Measurements from ENCODE around the gene NLRP11.

The NLRP11 gene

GRCh38 chr19:55831846-55832245 is at the start of gene NLRP11:
Gene NLRP11, minus strand, starts transcription at chr19:55831999. Its CDS starts 13,825 bp downstream, at chr19:55818174.
- DNase-seq, result no peak

DNA sequence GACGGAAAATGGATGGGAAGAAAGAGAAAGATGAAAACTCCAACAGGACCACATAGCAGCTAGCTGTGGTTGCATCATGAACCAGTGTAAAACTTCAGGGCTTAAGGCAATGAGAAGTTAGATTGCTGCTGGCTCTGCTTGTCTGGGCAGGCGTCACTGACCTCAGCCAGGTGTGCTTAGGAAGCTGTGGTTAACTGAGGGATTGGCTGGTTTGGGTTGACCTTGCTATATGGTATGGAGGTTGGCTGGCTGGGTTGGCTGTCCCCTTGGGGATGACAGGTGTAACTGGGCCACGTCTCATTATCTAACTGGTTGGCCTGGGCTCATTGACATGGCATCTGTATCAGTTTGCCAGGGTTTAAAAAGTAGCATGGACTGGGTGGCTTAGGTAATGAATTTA is 45.4 kb upstream of the NLRP11 start:
- no peak for DNase-seq

- no peak for DNase-seq
These were observed 38.9 kb upstream of the NLRP11 start for GRCh38 chr19:55870736-55871135.

DNA sequence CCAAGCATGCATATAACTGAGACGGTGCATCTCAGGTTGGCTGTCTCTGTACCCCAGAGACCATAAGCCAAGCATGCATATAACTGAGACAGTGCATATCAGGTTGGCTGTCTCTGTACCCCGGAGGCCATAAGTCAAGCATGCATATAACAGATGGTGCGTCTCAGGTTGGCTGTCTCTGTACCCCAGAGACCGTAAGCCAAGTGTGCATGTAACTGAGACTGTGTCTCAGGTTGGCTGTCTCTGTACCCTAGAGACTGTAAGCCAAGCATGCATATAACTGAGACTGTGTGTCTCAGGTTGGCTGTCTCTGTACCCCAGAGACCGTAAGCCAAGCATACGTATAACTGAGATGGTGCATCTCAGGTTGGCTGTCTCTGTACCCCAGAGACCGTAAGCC is 35.3 kb upstream of the NLRP11 start:
- DNase-seq, result no peak

DNA sequence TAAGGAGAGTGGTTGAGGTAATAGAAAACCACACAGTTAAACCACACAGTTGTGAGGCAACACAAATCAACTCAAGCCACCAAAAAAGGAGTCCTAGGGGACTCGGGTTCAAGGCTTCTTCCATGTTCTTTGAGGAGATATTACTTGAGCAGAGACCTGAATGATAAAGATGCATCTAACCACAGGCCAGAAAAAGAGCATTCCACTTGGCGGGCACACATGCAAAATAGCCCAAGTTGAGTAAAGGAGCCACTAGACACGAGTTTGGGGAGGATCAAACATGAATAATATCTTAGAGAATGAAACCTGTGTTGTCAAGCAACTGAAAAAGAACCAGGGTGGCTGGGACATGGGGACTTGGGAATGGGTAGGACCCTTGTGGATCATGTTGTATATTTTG is 34.7 kb upstream of the NLRP11 start:
- no peak for DNase-seq

DNA sequence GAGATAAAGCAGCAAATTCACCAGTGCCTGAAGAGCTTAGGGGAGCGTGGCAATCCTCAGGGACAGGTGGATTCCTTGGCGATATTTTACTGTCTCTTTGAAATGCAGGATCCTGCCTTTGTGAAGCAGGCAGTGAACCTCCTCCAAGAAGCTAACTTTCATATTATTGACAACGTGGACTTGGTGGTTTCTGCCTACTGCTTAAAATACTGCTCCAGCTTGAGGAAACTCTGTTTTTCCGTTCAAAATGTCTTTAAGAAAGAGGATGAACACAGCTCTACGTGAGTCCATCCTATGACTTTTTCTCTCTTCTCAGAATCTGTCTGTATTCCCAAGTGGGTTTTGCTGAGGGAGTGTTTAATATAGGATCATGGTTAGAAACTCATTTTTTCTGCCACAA is 27.2 kb upstream of the NLRP11 start:
- no peak for DNase-seq

- DNase-seq, result no peak
These were observed 26.6 kb upstream of the NLRP11 start for GRCh38 chr19:55858401-55858800.

DNA sequence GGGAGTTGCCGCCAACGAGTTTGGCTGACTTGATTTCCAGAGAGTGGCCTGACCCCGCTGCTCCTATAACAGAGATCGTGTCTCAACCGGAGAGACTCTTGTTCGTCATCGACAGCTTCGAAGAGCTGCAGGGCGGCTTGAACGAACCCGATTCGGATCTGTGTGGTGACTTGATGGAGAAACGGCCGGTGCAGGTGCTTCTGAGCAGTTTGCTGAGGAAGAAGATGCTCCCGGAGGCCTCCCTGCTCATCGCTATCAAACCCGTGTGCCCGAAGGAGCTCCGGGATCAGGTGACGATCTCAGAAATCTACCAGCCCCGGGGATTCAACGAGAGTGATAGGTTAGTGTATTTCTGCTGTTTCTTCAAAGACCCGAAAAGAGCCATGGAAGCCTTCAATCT is 26.2 kb upstream of the NLRP11 start:
- DNase-seq, result no peak

GRCh38 chr19:55857149-55857548 is 25.4 kb upstream of the NLRP11 start:
- no peak for DNase-seq

DNA sequence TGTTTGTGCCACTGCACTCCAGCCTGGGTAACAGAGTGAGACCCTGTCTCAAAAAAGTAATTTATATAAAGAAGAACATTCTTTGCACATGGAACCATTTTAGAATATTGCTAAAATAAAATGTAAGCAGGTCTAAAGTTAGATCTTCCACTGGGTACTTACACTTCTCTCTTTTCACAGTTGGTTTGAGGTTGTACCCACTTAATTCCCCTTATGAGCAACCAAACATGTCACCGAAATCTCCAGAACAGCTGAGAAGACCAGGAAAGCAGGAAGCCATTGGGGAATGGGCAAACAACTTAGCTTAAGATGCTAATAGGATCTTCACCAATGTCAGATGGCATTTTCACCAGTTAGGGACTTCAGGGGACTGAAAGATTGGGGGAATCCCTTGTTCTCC is 23.4 kb upstream of the NLRP11 start:
- no peak for DNase-seq

DNA sequence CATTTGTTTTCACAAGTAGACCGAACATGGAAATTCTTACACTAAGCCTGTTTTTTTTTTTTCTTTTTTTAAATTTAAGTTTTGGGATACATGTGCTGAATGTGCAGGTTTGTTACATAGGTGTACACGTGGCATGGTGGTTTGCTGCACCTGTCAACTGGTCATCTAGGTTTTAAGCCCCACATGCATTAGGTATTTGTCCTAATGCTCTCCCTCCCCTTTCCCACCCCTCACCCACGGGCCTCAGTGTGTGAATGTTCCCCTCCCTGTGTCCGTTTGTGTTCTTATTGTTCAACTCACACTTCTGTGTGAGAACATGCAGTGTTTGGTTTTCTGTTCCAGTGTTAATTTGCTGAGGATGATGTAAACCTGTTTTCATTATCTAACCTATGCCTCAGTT is 7.1 kb upstream of the NLRP11 start:
- no peak for DNase-seq

- DNase-seq, result no peak
These were observed 6.5 kb upstream of the NLRP11 start for GRCh38 chr19:55838251-55838650.

DNA sequence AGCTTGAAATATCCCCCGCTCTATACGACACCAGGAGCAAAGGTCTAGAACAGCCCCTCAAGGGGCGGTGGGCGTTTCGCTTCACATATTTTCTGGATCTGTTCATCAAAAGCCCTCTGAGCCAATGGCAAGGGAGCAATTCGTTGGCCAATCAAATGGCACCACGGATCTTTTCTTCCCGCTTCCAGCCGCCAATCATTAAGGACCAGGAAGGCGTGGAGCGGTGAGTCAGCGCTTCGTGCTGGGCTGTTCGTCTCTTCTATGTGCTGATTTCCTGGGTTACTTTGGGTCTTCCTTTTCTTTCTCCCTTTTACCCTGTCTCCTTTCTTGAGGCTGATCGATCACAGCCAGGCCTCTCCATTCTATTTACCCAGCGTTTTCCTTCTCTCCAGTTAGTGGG is 4.5 kb upstream of the NLRP11 start, which contains the start of gene NLRP4:
TSS of gene NLRP4 (plus strand) at position 201 of the 400 bp plus-strand sequence. CDS start 15,541 bp downstream, outside the sequence.
- DNase-seq, result no peak

GRCh38 chr19:55832676-55833075 is 877 bp upstream of the NLRP11 start:
- peak; percentile 17 to 28 for DNase-seq

GRCh38 chr19:55830656-55831055 is 1.1 kb downstream of the NLRP11 start:
- DNase-seq, result no peak

DNA sequence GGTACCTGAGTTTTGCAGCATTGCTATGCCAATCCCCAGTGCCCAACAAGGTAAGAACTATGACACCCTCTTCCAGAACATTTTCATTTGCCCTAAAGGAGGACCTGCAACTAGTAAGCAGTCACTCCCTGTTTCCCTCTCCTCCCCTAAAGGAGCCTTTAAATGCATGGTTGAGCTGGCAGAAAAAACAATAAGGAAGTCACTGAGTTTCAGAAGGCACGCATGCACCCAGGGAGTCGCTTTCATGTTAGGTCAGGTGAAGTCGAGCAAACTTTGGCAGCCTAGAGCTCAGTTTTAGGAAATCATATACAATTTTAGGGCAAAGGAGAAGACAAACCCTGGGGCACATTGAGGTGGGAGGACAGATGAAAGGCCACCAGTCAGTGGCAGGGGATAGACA is 11.8 kb downstream of the NLRP11 start:
- DNase-seq, result no peak

- no peak for DNase-seq
These were observed 17.9 kb downstream of the NLRP11 start for GRCh38 chr19:55813906-55814305.

GRCh38 chr19:55812449-55812848 is 19.4 kb downstream of the NLRP11 start:
- DNase-seq, result no peak

- DNase-seq, result no peak
These were observed 20.5 kb downstream of the NLRP11 start for GRCh38 chr19:55811340-55811739.

GRCh38 chr19:55809381-55810058 is 22.3 kb downstream of the NLRP11 start:
- DNase-seq, result peak; percentile 97 to 98

GRCh38 chr19:55802281-55802680 is 29.5 kb downstream of the NLRP11 start:
- no peak for DNase-seq

- DNase-seq, result no peak
These were observed 30.4 kb downstream of the NLRP11 start for GRCh38 chr19:55801416-55801815.

GRCh38 chr19:55795021-55795420 is 36.8 kb downstream of the NLRP11 start:
- DNase-seq, result no peak

DNA sequence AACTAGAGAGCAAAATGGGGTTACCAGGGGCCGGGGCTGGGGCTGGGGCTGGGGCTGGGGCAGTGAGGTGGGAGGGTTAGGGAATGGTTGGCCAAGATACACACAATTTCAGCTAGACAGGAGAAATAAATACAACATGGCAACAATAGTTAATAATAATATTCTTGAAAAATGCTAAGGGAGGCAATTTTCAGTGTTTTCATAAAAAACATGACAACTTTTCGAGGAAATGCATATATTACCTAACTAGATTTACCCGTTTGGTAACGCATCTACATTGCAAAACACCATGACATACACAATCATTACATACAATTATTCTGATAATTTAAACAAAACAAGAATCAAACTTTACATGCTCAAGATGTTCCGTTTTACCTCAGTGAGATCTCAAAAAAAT is 50.7 kb downstream of the NLRP11 start:
- DNase-seq, result no peak

DNA sequence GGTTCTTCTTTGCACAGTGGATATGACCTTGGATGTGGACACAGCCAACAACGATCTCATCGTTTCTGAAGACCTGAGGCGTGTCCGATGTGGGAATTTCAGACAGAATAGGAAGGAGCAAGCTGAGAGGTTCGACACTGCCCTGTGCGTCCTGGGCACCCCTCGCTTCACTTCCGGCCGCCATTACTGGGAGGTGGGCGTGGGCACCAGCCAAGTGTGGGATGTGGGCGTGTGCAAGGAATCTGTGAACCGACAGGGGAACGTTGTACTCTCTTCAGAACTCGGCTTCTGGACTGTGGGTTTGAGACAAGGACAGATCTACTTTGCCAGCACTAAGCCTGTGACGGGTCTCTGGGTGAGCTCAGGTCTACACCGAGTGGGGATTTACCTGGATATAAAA is 53.5 kb downstream of the NLRP11 start:
- DNase-seq, result peak in 1 of 2 experiments; percentile 36

Data from NCI-H526 (cell line).